H1 (cell line): ENCODE results near the gene CMIP. TPM values are rescaled to one million over a fixed set of nuclear protein-coding genes. Genes with fewer than 3 reads are reported as not detected.

Experiments
- CTCF ChIA-PET: fragments of 300-600 bp; sonication (Branson Sonifier 250); formaldehyde crosslinking; loops from one replicate; lab custom pipeline; 2021; ENCODE audit not compliant: partially characterized antibody; lab: Charles Lee
- POLR2A ChIA-PET: fragments of 300-600 bp; sonication (Branson Sonifier 250); formaldehyde crosslinking; loops from one replicate; lab custom pipeline; 2021; ENCODE audit warnings: inconsistent platforms; ENCODE audit not compliant: partially characterized antibody; lab: Charles Lee
- DNase-seq, 2 experiments: peaks; one replicate each; pipeline versions ENCODE4 v3.0.0 to v3.0.0-alpha.2; 2010 to 2022; ENCODE audit warnings: low spot score in 2 of 2, low read depth in 1 of 2, mixed read lengths in 1 of 2
- FAIRE-seq: peaks from 2 replicates; lab custom pipeline; 2011; peaks lifted over from hg19 to GRCh38; lab: Jason Lieb, UNC
- H2AFZ ChIP-seq: 2 replicates; pipeline ENCODE4 v1.8.1; 2012; ENCODE audit warnings: low read length, inconsistent platforms
- H2AK5ac ChIP-seq: 2 replicates; pipeline ENCODE4 v1.6.1; 2013; ENCODE audit warnings: low read depth, low read length
- H2BK120ac ChIP-seq: replicated peaks from 2 replicates; pipeline ENCODE3; 2013; ENCODE audit warnings: low read depth, low read length, inconsistent platforms
- H2BK12ac ChIP-seq: 2 replicates; pipeline ENCODE4 v1.6.1; 2013; ENCODE audit warnings: low read depth, low read length
- H2BK15ac ChIP-seq: 2 replicates; pipeline ENCODE4 v1.6.1; 2013; ENCODE audit warnings: low read length
- H2BK20ac ChIP-seq: 2 replicates; pipeline ENCODE4 v1.6.1; 2013; ENCODE audit warnings: low read length
- H2BK5ac ChIP-seq: 2 replicates; pipeline ENCODE4 v1.6.1; 2013; ENCODE audit warnings: low read depth, low read length
- H3K14ac ChIP-seq: 2 replicates; pipeline ENCODE4 v1.6.1; 2013; ENCODE audit warnings: inconsistent platforms; ENCODE audit not compliant: insufficient read length
- H3K18ac ChIP-seq: 2 replicates; pipeline ENCODE4 v1.6.1; 2013; ENCODE audit warnings: low read length; ENCODE audit errors: extremely low read depth
- H3K23ac ChIP-seq: 2 replicates; pipeline ENCODE4 v1.6.1; 2013; ENCODE audit warnings: inconsistent platforms; ENCODE audit not compliant: insufficient read length
- H3K23me2 ChIP-seq: 2 replicates; pipeline ENCODE4 v1.6.1; 2013; ENCODE audit warnings: low read depth, low read length
- H3K27ac ChIP-seq: 2 replicates; pipeline ENCODE4 v1.6.1; 2011; ENCODE audit warnings: low read depth, low read length, inconsistent platforms
- H3K27me3 ChIP-seq, 4 experiments: replicated peaks in 1 of 4; 1 replicate in 1 of 4; 2 replicates in 3 of 4; pipeline versions ENCODE4 v1.6.1 to v1.8.1; 2011 to 2013; ENCODE audit warnings: low read length in 3 of 4, mild to moderate bottlenecking in 3 of 4, inconsistent platforms in 2 of 4, mixed read lengths in 2 of 4, moderate library complexity in 1 of 4; ENCODE audit not compliant: control insufficient read depth in 3 of 4, insufficient read depth in 3 of 4; ENCODE audit errors: extremely low read depth in 1 of 4
- H3K36me3 ChIP-seq, 4 experiments: 2 replicates each; pipeline versions ENCODE4 v1.6.1 to v1.8.1; 2011 to 2013; ENCODE audit warnings: mild to moderate bottlenecking in 4 of 4, low read length in 3 of 4, moderate library complexity in 2 of 4, control low read depth in 1 of 4, inconsistent platforms in 1 of 4; ENCODE audit not compliant: insufficient read depth in 4 of 4, control insufficient read depth in 2 of 4
- H3K4ac ChIP-seq: replicated peaks from 2 replicates; pipeline ENCODE3; 2013; ENCODE audit warnings: low read length, low read depth, mixed read lengths, inconsistent platforms; ENCODE audit not compliant: insufficient read length
- H3K4me1 ChIP-seq, 4 experiments: replicated peaks in 1 of 4; 1 replicate in 1 of 4; 2 replicates in 3 of 4; pipeline versions ENCODE4 v1.6.1 to v1.8.1; 2011 to 2013; ENCODE audit warnings: low read length in 3 of 4, inconsistent platforms in 2 of 4, mixed read lengths in 1 of 4; ENCODE audit not compliant: insufficient read depth in 4 of 4, control insufficient read depth in 3 of 4
- H3K4me2 ChIP-seq, 2 experiments: 2 replicates each; pipeline versions ENCODE4 v1.6.1 to v1.8.1; 2011 to 2013; ENCODE audit warnings: low read depth in 2 of 2, low read length in 2 of 2, control low read depth in 1 of 2, inconsistent platforms in 1 of 2, mild to moderate bottlenecking in 1 of 2; ENCODE audit not compliant: insufficient read depth in 1 of 2
- H3K4me3 ChIP-seq, 4 experiments: fragments of 200-600, 300-600 bp in 1 of 4; sonication (generic), shearing (Covaris generic), sonication (Bioruptor Twin) in 1 of 4; 2 replicates each; pipeline versions ENCODE4 v1.5.1 to v1.8.1; 2011 to 2016; ENCODE audit warnings: low read length in 4 of 4, low read depth in 3 of 4, control low read depth in 2 of 4, inconsistent platforms in 2 of 4, mild to moderate bottlenecking in 2 of 4, mixed read lengths in 1 of 4, moderate library complexity in 1 of 4; ENCODE audit not compliant: insufficient read depth in 2 of 4; ENCODE audit errors: extremely low read depth in 1 of 4
- H3K56ac ChIP-seq: replicated peaks from 2 replicates; pipeline ENCODE3; 2013; ENCODE audit warnings: low read depth, mild to moderate bottlenecking, mixed read lengths, low read length, inconsistent platforms; ENCODE audit not compliant: insufficient read length
- H3K79me1 ChIP-seq: 2 replicates; pipeline ENCODE4 v1.6.1; 2013; ENCODE audit warnings: low read depth, low read length, control low read depth
- H3K79me2 ChIP-seq, 2 experiments: 2 replicates each; pipeline versions ENCODE4 v1.6.1 to v1.8.1; 2012 to 2013; ENCODE audit warnings: low read length in 2 of 2, mild to moderate bottlenecking in 2 of 2, inconsistent platforms in 1 of 2; ENCODE audit not compliant: insufficient read depth in 2 of 2, control insufficient read depth in 1 of 2
- H3K9ac ChIP-seq, 4 experiments: replicated peaks in 1 of 4; 1 replicate in 1 of 4; 2 replicates in 3 of 4; pipeline versions ENCODE4 v1.6.1 to v1.8.1; 2011 to 2013; ENCODE audit warnings: low read depth in 3 of 4, low read length in 3 of 4, control low read depth in 2 of 4, mild to moderate bottlenecking in 2 of 4, moderate library complexity in 2 of 4, inconsistent platforms in 1 of 4; ENCODE audit errors: extremely low read depth in 1 of 4
- H3K9me3 ChIP-seq, 2 experiments: 2 replicates each; pipeline versions ENCODE4 v1.6.1 to v1.8.1; 2012 to 2013; ENCODE audit warnings: mild to moderate bottlenecking in 2 of 2, moderate library complexity in 2 of 2, control low read depth in 1 of 2, inconsistent platforms in 1 of 2, low read depth in 1 of 2, low read length in 1 of 2, mixed read lengths in 1 of 2; ENCODE audit not compliant: insufficient read depth in 2 of 2
- H4K20me1 ChIP-seq, 2 experiments: replicated peaks in 1 of 2; 2 replicates each; pipeline versions ENCODE3 to v1.8.1; 2011 to 2013; ENCODE audit warnings: inconsistent platforms in 2 of 2, low read length in 2 of 2, mild to moderate bottlenecking in 1 of 2; ENCODE audit not compliant: insufficient read depth in 2 of 2, control insufficient read depth in 1 of 2
- H4K5ac ChIP-seq: 2 replicates; pipeline ENCODE4 v1.6.1; 2013; ENCODE audit warnings: low read length, low read depth, mixed read lengths, inconsistent platforms; ENCODE audit not compliant: insufficient read length
- H4K8ac ChIP-seq: 2 replicates; pipeline ENCODE4 v1.8.0; 2013; ENCODE audit warnings: mild to moderate bottlenecking, moderate library complexity, low read length, inconsistent platforms; ENCODE audit not compliant: insufficient read depth; ENCODE audit errors: extremely low read depth
- H4K91ac ChIP-seq: replicated peaks from 2 replicates; pipeline ENCODE3; 2013; ENCODE audit warnings: low read length, mixed read lengths, inconsistent platforms; ENCODE audit not compliant: insufficient read length
- CBX8 ChIP-seq: fragments of 300-800, 300-1000 bp; sonication (generic); IDR thresholded peaks from 2 replicates; pipeline ENCODE4 v1.7.1; 2016; ENCODE audit warnings: low read depth, low read length, borderline replicate concordance
- CHD1 ChIP-seq: IDR thresholded peaks from 2 replicates; pipeline ENCODE4 v1.6.1; 2012; ENCODE audit warnings: low read depth, low read length, improper control_type of control experiment
- CHD2 ChIP-seq: IDR thresholded peaks from 2 replicates; pipeline ENCODE4 v1.6.1; 2012; ENCODE audit warnings: low read length, improper control_type of control experiment
- EP300 ChIP-seq, 2 experiments: IDR thresholded peaks; 1 replicate in 1 of 2; 2 replicates in 1 of 2; pipeline ENCODE4 v1.6.1; 2011 to 2012; ENCODE audit warnings: low read depth in 2 of 2, low read length in 2 of 2, mild to moderate bottlenecking in 2 of 2, borderline replicate concordance in 1 of 2, inconsistent platforms in 1 of 2, moderate library complexity in 1 of 2
- FOSL1 ChIP-seq: IDR thresholded peaks from 2 replicates; pipeline ENCODE4 v1.6.1; 2011; ENCODE audit warnings: mild to moderate bottlenecking, low read depth, low read length, moderate library complexity; ENCODE audit not compliant: insufficient read depth
- JUN ChIP-seq: IDR thresholded peaks from 2 replicates; pipeline ENCODE4 v1.6.1; 2011; ENCODE audit warnings: low read depth, mild to moderate bottlenecking, improper control_type of control experiment, low read length
- RAD21 ChIP-seq, 2 experiments: IDR thresholded peaks in 1 of 2; conservative IDR thresholded peaks in 1 of 2; 2 replicates each; pipeline ENCODE4 v1.6.1; 2011; ENCODE audit warnings: low read depth in 2 of 2, low read length in 2 of 2, improper control_type of control experiment in 1 of 2, inconsistent platforms in 1 of 2, mild to moderate bottlenecking in 1 of 2, moderate library complexity in 1 of 2
- RBBP5 ChIP-seq: IDR thresholded peaks from 2 replicates; pipeline ENCODE4 v1.7.1; 2012; ENCODE audit warnings: low read depth, mild to moderate bottlenecking, inconsistent platforms, low read length, moderate library complexity, borderline replicate concordance
- SUZ12 ChIP-seq: fragments of 200-600 bp; sonication (generic); IDR thresholded peaks from 2 replicates; pipeline ENCODE4 v1.6.1; 2012; ENCODE audit warnings: mild to moderate bottlenecking, inconsistent platforms, low read length, moderate library complexity, mixed read lengths
- ZNF274 ChIP-seq: IDR thresholded peaks from 2 replicates; pipeline ENCODE4 v1.7.0; 2012; ENCODE audit warnings: low read length, borderline replicate concordance; ENCODE audit errors: extremely low read depth
- WGBS, 2 experiments: shearing (Covaris generic) in 1 of 2; methylation state at CpG; one replicate each; pipeline versions ENCODE4 v1.1.6 to v1.1.7; 2013 to 2015; ENCODE audit warnings: low lambda C conversion rate in 2 of 2, mixed read lengths in 2 of 2, inconsistent platforms in 1 of 2, low coverage in 1 of 2, missing lambda C conversion rate in 1 of 2; ENCODE audit not compliant: insufficient replicate concordance in 2 of 2, insufficient coverage in 1 of 2, insufficient read length in 1 of 2; ENCODE audit errors: extremely low coverage in 1 of 2, missing lambda C conversion rate in 1 of 2; 5-methylcytosine and 5-hydroxymethylcytosine counted together
- polyA plus RNA-seq, 7 experiments: library from polyadenylated mRNA; depleted of rRNA in 3 of 7; stranded (reverse) in 5 of 7; unstranded in 2 of 7; fragments of >200 nt in 5 of 7; fragments of 200-250 nt in 2 of 7; gene quantifications; 1 replicate in 5 of 7; 2 replicates in 1 of 7; 4 replicates in 1 of 7; pipeline versions ENCODE4 v1.2.1 to v1.2.3, GENCODE V29; 2011 to 2013; ENCODE audit warnings: missing spikeins in 2 of 7, mixed read lengths in 2 of 7
- total RNA-seq: library from RNA; stranded (reverse); fragmentation: NEBNext Ultra II Directional; extraction: Animal tissue kit (Norgen Biotek cat#: 25700); gene quantifications from 2 replicates; pipeline ENCODE4 v1.2.1, GENCODE V29; 2021
- TF ChIP-seq, protein P1 (sequence below): IDR thresholded peaks from 2 replicates; pipeline ENCODE4 v1.6.1; 2012; ENCODE audit warnings: inconsistent platforms

The CMIP gene
- total and polyA plus RNA-seq, 2 of the 8 experiments (the other 6 are each of a cell fraction or from before 2014, with no cell fraction given), result 7.9 to 53.2 TPM

DNA sequence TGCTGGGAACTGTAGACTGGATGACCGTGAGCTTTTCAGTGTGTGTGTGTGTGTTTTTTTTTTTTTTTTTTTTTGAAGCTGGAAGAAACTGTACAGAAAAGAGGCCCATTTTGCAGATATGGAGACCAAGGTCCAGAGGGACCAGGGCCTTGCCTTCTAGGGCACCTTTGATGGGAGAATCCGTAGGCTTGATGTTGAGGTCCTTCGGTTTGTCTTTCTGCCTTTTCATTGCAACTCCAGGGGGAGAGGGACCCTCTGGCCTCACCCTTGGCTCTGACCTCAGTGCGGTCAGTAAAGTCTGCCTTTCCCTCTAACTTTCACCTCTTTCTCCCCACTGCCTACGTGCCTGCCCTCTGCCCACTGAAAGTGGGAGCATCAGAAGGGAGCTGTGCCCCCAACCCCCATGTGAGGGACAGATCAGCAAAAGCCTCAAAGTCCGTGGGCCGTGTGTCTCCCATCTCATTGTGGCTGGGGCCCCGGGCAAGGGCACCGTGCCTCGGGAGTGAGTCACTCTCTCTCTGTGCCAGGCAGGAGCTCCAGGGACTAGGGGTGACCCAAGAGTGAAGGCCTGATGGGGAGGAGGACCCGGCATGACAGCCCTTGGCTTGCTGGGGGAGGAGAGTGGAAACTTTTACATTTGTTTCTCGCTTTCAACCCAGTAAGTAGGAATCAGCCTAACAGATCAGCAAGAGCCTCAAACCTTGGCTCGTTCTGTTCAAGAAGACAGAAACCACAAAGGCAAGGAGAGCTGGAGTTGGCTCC, 123.6 kb downstream of the CMIP start:
- no peak overlapping the region for H3K56ac ChIP-seq
- H2BK12ac ChIP-seq, result no peak overlapping the region
- no peak overlapping the region for H3K23ac ChIP-seq
- no peak overlapping the region for H3K27ac ChIP-seq
- no peak overlapping the region for H2BK5ac ChIP-seq
- H4K91ac ChIP-seq, result no peak overlapping the region
- H4K5ac ChIP-seq, result no peak overlapping the region
- no peak overlapping the region for H2BK15ac ChIP-seq
- H4K20me1 ChIP-seq, result peaks cover 15 to 47% of the 10 kb centered on the region in 2 experiments
- no peak overlapping the region for H3K9ac ChIP-seq
- no peak overlapping the region for H2BK20ac ChIP-seq
- DNase-seq (no peak), FAIRE-seq (no peak)
- no peak overlapping the region for H3K18ac ChIP-seq
- peaks cover 0 to 11% (median 4%) of the 10 kb centered on the region in 4 experiments; a peak in 5 of 7 replicates for H3K4me1 ChIP-seq
- no peak overlapping the region for H3K4me3 ChIP-seq
- no peaks in the 10 kb centered on the region for H3K23me2 ChIP-seq
- H3K27me3 ChIP-seq, result no peaks in the 10 kb centered on the region
- CTCF ChIA-PET, result interaction anchor here (1.0 to 2.2 kb wide), 6 partner anchors 15 to 146 kb away, joined by 3 to 6 read pairs (median 4); no protein-coding TSS in a partner anchor
- H3K4ac ChIP-seq, result no peak overlapping the region
- no peak overlapping the region for H2AK5ac ChIP-seq
- H2AFZ ChIP-seq, result no peak overlapping the region
- 83% methylated on average over 13 of the region's 13 CpGs; no CpG with 5 or more reads in 1 of the 2 experiments for WGBS, 2 experiments
- H3K79me1 ChIP-seq, result peaks cover 36% of the 10 kb centered on the region
- H3K79me2 ChIP-seq, result peaks cover 0 to 74% of the 10 kb centered on the region in 2 experiments; a peak in 2 of 4 replicates
- no peak overlapping the region for H3K4me2 ChIP-seq
- H4K8ac ChIP-seq, result no peak overlapping the region
- H2BK120ac ChIP-seq, result no peak overlapping the region
- H3K36me3 ChIP-seq, result no peaks in the 10 kb centered on the region
- no peak overlapping the region for H3K14ac ChIP-seq
- POLR2A ChIA-PET, result interaction anchor here (1.0 kb wide), 1 partner anchor 10 kb away, joined by 3 read pairs; no protein-coding TSS in a partner anchor
- H3K9me3 ChIP-seq, result no peaks in the 10 kb centered on the region
- TF ChIP-seq, protein P1, sequence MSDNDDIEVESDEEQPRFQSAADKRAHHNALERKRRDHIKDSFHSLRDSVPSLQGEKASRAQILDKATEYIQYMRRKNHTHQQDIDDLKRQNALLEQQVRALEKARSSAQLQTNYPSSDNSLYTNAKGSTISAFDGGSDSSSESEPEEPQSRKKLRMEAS, result no peak
- TF ChIP-seq CBX8 (no peak), EP300 (IDR thresholded peaks at IDR 0.05; ENCODE audit: borderline replicate concordance in 1 of 2, low read depth in 2 of 2, low read length in 2 of 2) (no peak), SUZ12 (no peak), RAD21 (IDR thresholded peaks at IDR 0.05 in 1 of 2, conservative IDR thresholded peaks at IDR 0.05 in 1 of 2; ENCODE audit: low read depth in 2 of 2, low read length in 2 of 2) (no peak), RBBP5 (no peak), JUN (no peak), ZNF274 (no peak), CHD1 (no peak), FOSL1 (no peak), CHD2 (no peak)
